ENCODE results near the gene NTN5.

GRCh38 chr19:48685583-48685982 is 12.8 kb upstream of the NTN5 start:
- TF ChIP-seq POLR2A (IDR thresholded peaks at IDR 0.05) (no peak), CTCF (IDR thresholded peaks at IDR 0.05 in 8 of 11, conservative IDR thresholded peaks at IDR 0.05 in 3 of 11) (no peak)
